GM19324 (cell line): ENCODE measurements around the gene ABCA7.
A peak's percentile ranks its signal among the peaks of the same experiment; 100 is the strongest.

ENCODE experiments used
- ATAC-seq: cut with Tn5 transposase; IDR thresholded peaks from one replicate; pipeline ENCODE4 v1.9.1; 2021; ENCODE audit warnings: mild to moderate bottlenecking, moderate library complexity; ENCODE audit not compliant: unreplicated experiment, low FRiP score

Gene ABCA7

GRCh38 chr19:1039646-1040475, at the start of gene ABCA7:
TSS of gene ABCA7 (plus strand) at chr19:1040107. CDS start at chr19:1041362, 1,255 bp downstream.
- ATAC-seq: peak; percentile 74

- ATAC-seq: no peak
Measured at GRCh38 chr19:990119-990571, 49.8 kb upstream of the ABCA7 start.

- no peak for ATAC-seq
Measured at GRCh38 chr19:990746-991145, 49.2 kb upstream of the ABCA7 start.

GRCh38 chr19:991174-991931, 48.6 kb upstream of the ABCA7 start:
- ATAC-seq: no peak

GRCh38 chr19:991932-992669, 47.8 kb upstream of the ABCA7 start:
- ATAC-seq: no peak

- ATAC-seq: no peak
Measured at GRCh38 chr19:992670-993055, 47.2 kb upstream of the ABCA7 start.

- ATAC-seq: no peak
Measured at GRCh38 chr19:993361-993830, 46.5 kb upstream of the ABCA7 start.

GRCh38 chr19:993831-994393, 46.0 kb upstream of the ABCA7 start:
- no peak for ATAC-seq

GRCh38 chr19:994516-994915, 45.4 kb upstream of the ABCA7 start:
- ATAC-seq: no peak

GRCh38 chr19:995051-995827, 44.7 kb upstream of the ABCA7 start:
- ATAC-seq: no peak

GRCh38 chr19:996051-996838, 43.7 kb upstream of the ABCA7 start:
- no peak for ATAC-seq

GRCh38 chr19:998064-998463, 41.8 kb upstream of the ABCA7 start:
- no peak for ATAC-seq

- no peak for ATAC-seq
Measured at GRCh38 chr19:999379-999719, 40.6 kb upstream of the ABCA7 start.

GRCh38 chr19:1000095-1000494, 39.8 kb upstream of the ABCA7 start, which contains the start of gene GRIN3B:
TSS of gene GRIN3B (plus strand) at chr19:1000419. CDS start at chr19:1000438, 19 bp downstream.
- ATAC-seq: no peak

GRCh38 chr19:1000591-1001537, 39.0 kb upstream of the ABCA7 start:
- ATAC-seq: no peak

- no peak for ATAC-seq
Measured at GRCh38 chr19:1001538-1002166, 38.3 kb upstream of the ABCA7 start.

- no peak for ATAC-seq
Measured at GRCh38 chr19:1002600-1002999, 37.3 kb upstream of the ABCA7 start.
